Psoas muscle (tissue), 8 donors: ENCODE measurements around the gene RIMS1. TPM values are rescaled to one million over a fixed set of nuclear protein-coding genes. Genes with fewer than 3 reads are reported as not detected.

ENCODE experiments used
- ATAC-seq, 4 donors: fragments of 200-7000 bp; cut with Tn5 transposase; one replicate each; pipeline ENCODE4 v1.9.1; 2020; ENCODE audit warnings: moderate library complexity in 3 of 4, mild to moderate bottlenecking in 2 of 4
- DNase-seq, 2 donors: peaks; one replicate each; pipeline ENCODE4 v3.0.0-alpha.2; 2020
- H3K27ac ChIP-seq: fragments of 200-600 bp; one replicate; pipeline ENCODE4 v1.8.0; 2022
- H3K27me3 ChIP-seq, 3 donors: fragments of 200-600 bp in 1 of 3; one replicate each; pipeline versions ENCODE4 v1.6.1 to v1.8.0; 2013 to 2022; ENCODE audit warnings: low read length in 2 of 3, mild to moderate bottlenecking in 2 of 3, moderate library complexity in 1 of 3; ENCODE audit not compliant: insufficient read depth in 3 of 3
- H3K36me3 ChIP-seq, 2 donors: fragments of 200-600 bp in 1 of 2; one replicate each; pipeline versions ENCODE4 v1.6.1 to v1.8.0; 2013 to 2022; ENCODE audit warnings: low read depth in 1 of 2, mild to moderate bottlenecking in 1 of 2, moderate library complexity in 1 of 2; ENCODE audit not compliant: insufficient read depth in 1 of 2
- H3K4me1 ChIP-seq: fragments of 200-600 bp; one replicate; pipeline ENCODE4 v1.8.0; 2022
- H3K4me3 ChIP-seq: fragments of 200-600 bp; one replicate; pipeline ENCODE4 v1.8.0; 2022; ENCODE audit warnings: mild to moderate bottlenecking
- H3K9me3 ChIP-seq: fragments of 200-600 bp; one replicate; pipeline ENCODE4 v1.8.0; 2022
- CTCF ChIP-seq: fragments of 200-600 bp; IDR thresholded peaks from one replicate; pipeline ENCODE4 v1.8.0; 2022; ENCODE audit warnings: antibody characterized with exemption
- WGBS, 3 donors: extraction: QIAGEN DNeasy Blood & Tissue Kit; methylation state at CpG; one replicate each; pipeline versions ENCODE4 v1.1.6 to v1.1.7; 2013; 5-methylcytosine and 5-hydroxymethylcytosine counted together
- intact Hi-C, 2 donors: fragments of 100-400 bp; cut with DNase I; formaldehyde crosslinking; loops; one replicate each; pipeline versions ENCODE4 v1.11.0 to v1.14.2; 2022
- polyA plus RNA-seq, 3 donors: library from polyadenylated mRNA; stranded (reverse); fragments of 200-250 nt; gene quantifications; one replicate each; pipeline ENCODE4 v1.2.3, GENCODE V29; 2013
- total RNA-seq, 4 donors: library from RNA; stranded (reverse); fragmentation: NEBNext Ultra II Directional in 2 of 4; extraction: Animal tissue kit (Norgen Biotek cat#: 25700) in 2 of 4; gene quantifications; one replicate each; pipeline versions ENCODE4 v1.2.1 to v1.2.4, GENCODE V29; 2021 to 2023
- donor health status: healthy with polysubstance abuse.
- donor health status: DM: no; HTN: no; CAD: no; lungs with moderate emphysema.
- donor health status: Bipolar disorder and iron deficiency.
- donor health status: healthy.
- donor health status: DM: yes; HTN: yes; CAD: no.
- donor health status: DM: no; HTN: no; CAD: no.
- donor health status: DM: no; HTN: no; CAD: no.
- donor health status: DM: yes; HTN: yes; CAD: no.

RIMS1 gene
- total and polyA plus RNA-seq, 7 donors, result 0.03 to 2.0 (median 0.22) TPM

GRCh38 chr6:72081871-72082270 lies 195.5 kb downstream of the RIMS1 start:
- H3K27ac ChIP-seq, result no peak overlapping the region
- H3K4me3 ChIP-seq, result no peak overlapping the region
- no peaks in the 10 kb centered on the region for H3K36me3 ChIP-seq
- H3K27me3 ChIP-seq, result no peaks in the 10 kb centered on the region
- intact Hi-C loops, result loop anchor here in 1 of 2 donors (10.0 kb wide), 1 partner anchor 547 kb away; no protein-coding TSS in a partner anchor
- ATAC-seq (no peak), DNase-seq (no peak)
- TF ChIP-seq CTCF, result no peak
- H3K9me3 ChIP-seq, result no peaks in the 10 kb centered on the region
- no peaks in the 10 kb centered on the region for H3K4me1 ChIP-seq

- H3K4me3 ChIP-seq, result no peak overlapping the region
- intact Hi-C loops, result loop anchor here in 1 of 2 donors (10.0 kb wide), 1 partner anchor 549 kb away; no protein-coding TSS in a partner anchor
- DNase-seq (no peak), ATAC-seq (no peak)
- WGBS, 3 donors, result 41 to 93% (median 80%) methylated on average over 1 of the region's 1 CpG
- TF ChIP-seq CTCF, result no peak
- no peaks in the 10 kb centered on the region for H3K27me3 ChIP-seq
- no peaks in the 10 kb centered on the region for H3K4me1 ChIP-seq
- H3K27ac ChIP-seq, result no peak overlapping the region
- H3K36me3 ChIP-seq, result no peaks in the 10 kb centered on the region
- no peaks in the 10 kb centered on the region for H3K9me3 ChIP-seq
These were observed 197.6 kb downstream of the RIMS1 start for GRCh38 chr6:72083976-72084375.

GRCh38 chr6:72084992-72085569 lies 198.7 kb downstream of the RIMS1 start:
- no peaks in the 10 kb centered on the region for H3K4me1 ChIP-seq
- DNase-seq (no peak), ATAC-seq (no peak)
- no peaks in the 10 kb centered on the region for H3K36me3 ChIP-seq
- peak; percentile 48 for TF ChIP-seq CTCF
- no peaks in the 10 kb centered on the region for H3K9me3 ChIP-seq
- intact Hi-C loops, result loop anchor here (5.0 to 10.0 kb wide), 2 partner anchors 550 to 553 kb away; no protein-coding TSS in a partner anchor
- H3K27me3 ChIP-seq, result no peaks in the 10 kb centered on the region
- no peak overlapping the region for H3K4me3 ChIP-seq
- H3K27ac ChIP-seq, result no peak overlapping the region
- 0 to 4% (median 0%) methylated on average over 1 of the region's 1 CpG for WGBS, 3 donors

- no peak overlapping the region for H3K4me3 ChIP-seq
- DNase-seq (no peak), ATAC-seq (no peak)
- no peaks in the 10 kb centered on the region for H3K4me1 ChIP-seq
- TF ChIP-seq CTCF, result no peak
- no peaks in the 10 kb centered on the region for H3K27me3 ChIP-seq
- intact Hi-C loops, result no loop called here
- no peaks in the 10 kb centered on the region for H3K9me3 ChIP-seq
- H3K36me3 ChIP-seq, result no peaks in the 10 kb centered on the region
- H3K27ac ChIP-seq, result no peak overlapping the region
- 74 to 86% (median 86%) methylated on average over 1 of the region's 1 CpG for WGBS, 3 donors
These were observed 208.2 kb downstream of the RIMS1 start for GRCh38 chr6:72094506-72094905.

GRCh38 chr6:72102561-72102960 lies 216.2 kb downstream of the RIMS1 start:
- DNase-seq, result no peak
- H3K4me1 ChIP-seq, result no peaks in the 10 kb centered on the region
- no peak overlapping the region for H3K27ac ChIP-seq
- H3K27me3 ChIP-seq, result no peaks in the 10 kb centered on the region
- TF ChIP-seq CTCF, result no peak
- intact Hi-C loops, result no loop called here
- no peak for ATAC-seq
- H3K9me3 ChIP-seq, result no peaks in the 10 kb centered on the region
- H3K36me3 ChIP-seq, result no peaks in the 10 kb centered on the region
- no peak overlapping the region for H3K4me3 ChIP-seq
